Motor neuron (in vitro differentiated cells): ENCODE data around the gene MRPL45. TPM values are rescaled to one million over a fixed set of nuclear protein-coding genes. Genes with fewer than 3 reads are reported as not detected.
"Not testable (repeated sequence)": the region's sequence is repeated elsewhere in the genome, so short reads cannot be mapped to it uniquely, and the experiment has no call there.

Experiments used
- ATAC-seq, 8 experiments: fragments of 200-7000 bp; cut with Tn5 transposase; replicated peaks in 6 of 8; 2 replicates each; pipeline ENCODE4 v1.8.0; 2021; ENCODE audit warnings: mild to moderate bottlenecking in 8 of 8, moderate library complexity in 8 of 8
- H3K27ac ChIP-seq, 2 donors: fragments of 250-450 bp; sonication (Bioruptor Pico); 2 replicates each; pipeline ENCODE4 v1.9.0; 2021; ENCODE audit warnings: antibody characterized with exemption in 2 of 2, mild to moderate bottlenecking in 2 of 2, moderate library complexity in 1 of 2
- H3K4me1 ChIP-seq, 2 donors: fragments of 250-450 bp; sonication (Bioruptor Pico); replicated peaks in 1 of 2; 2 replicates each; pipeline ENCODE4 v1.6.1; 2021; ENCODE audit warnings: antibody characterized with exemption in 2 of 2, mild to moderate bottlenecking in 2 of 2, moderate library complexity in 1 of 2
- H3K4me3 ChIP-seq, 5 donors: fragments of 250-450 bp; sonication (Bioruptor Pico); 2 replicates each; pipeline ENCODE4 v1.9.0; 2021; ENCODE audit warnings: antibody characterized with exemption in 5 of 5, mild to moderate bottlenecking in 5 of 5, moderate library complexity in 4 of 5
- WGBS, 10 experiments: fragments of 450-650 bp; shearing (Covaris generic); methylation state at CpG; one replicate each; pipeline ENCODE4 v1.0.0; 2022; 5-methylcytosine and 5-hydroxymethylcytosine counted together
- in situ Hi-C, 9 experiments: fragments of 400-800 bp; cut with MboI; loops; one replicate each; pipeline ENCODE4 v1.15.0; 2021; ENCODE audit warnings: low sequenced_read_pairs in 9 of 9, low pct_unique_long_range_greater_than_20kb in 2 of 9; ENCODE audit not compliant: unreplicated experiment in 9 of 9
- total RNA-seq, 8 experiments: library from RNA; unstranded; fragments of 300-600 nt; gene quantifications; 2 replicates each; pipeline versions ENCODE4 v1.2.3 to v1.2.4, GENCODE V29; 2022

Gene MRPL45
- 10 to 100 TPM; 28.0 to 58.7 (median 39.6) TPM for total RNA-seq

GRCh38 chr17:38296834-38297517, at the start of gene MRPL45:
Gene MRPL45, plus strand, starts transcription at chr17:38297168. Its CDS starts 16 bp downstream, at chr17:38297184.
- peak within 1 kb of the TSS; percentile 45 to 66 (median 57) for H3K4me3 ChIP-seq
- peak; percentile 89 to 99 (median 97) for ATAC-seq
- in situ Hi-C loops, H3K4me1 ChIP-seq: not testable (repeated sequence)
- peak within 1 kb of the TSS; percentile 76 to 83 for H3K27ac ChIP-seq
- WGBS, 10 experiments = 0 to 7% (median 0%) methylated on average over 1 to 3 of the region's 48 CpGs; no CpG with 5 or more reads in 7 of the 10 experiments

GRCh38 chr17:38253191-38253590, 43.8 kb upstream of the MRPL45 start:
- WGBS, 10 experiments = 95 to 100% methylated on average over 4 of the region's 14 CpGs; no CpG with 5 or more reads in 8 of the 10 experiments
- H3K4me1 ChIP-seq, ATAC-seq, H3K27ac ChIP-seq, in situ Hi-C loops, H3K4me3 ChIP-seq: not testable (repeated sequence)

- H3K4me3 ChIP-seq, H3K4me1 ChIP-seq, H3K27ac ChIP-seq, in situ Hi-C loops, ATAC-seq: not testable (repeated sequence)
- WGBS, 10 experiments = 0 to 89% (median 55%) methylated on average over 1 to 2 of the region's 2 CpGs
Observed at GRCh38 chr17:38254357-38254756, 42.6 kb upstream of the MRPL45 start.

- H3K4me3 ChIP-seq = peak overlapping the region; percentile 47 to 78 (median 62)
- peak; percentile 57 to 85 (median 81) for ATAC-seq
- H3K4me1 ChIP-seq, in situ Hi-C loops: not testable (repeated sequence)
- whole genome bisulfite sequencing, 10 experiments = no CpG with 5 or more reads among the region's 73 CpGs
- H3K27ac ChIP-seq = peak overlapping the region in 1 of 2 donors; percentile 74
Observed at GRCh38 chr17:38257013-38257621, 39.9 kb upstream of the MRPL45 start.

GRCh38 chr17:38265974-38266506, 30.9 kb upstream of the MRPL45 start:
- WGBS, 10 experiments = no CpG with 5 or more reads among the region's 1 CpG
- H3K27ac ChIP-seq, ATAC-seq, in situ Hi-C loops, H3K4me3 ChIP-seq, H3K4me1 ChIP-seq: not testable (repeated sequence)

- H3K27ac ChIP-seq, ATAC-seq, H3K4me1 ChIP-seq, in situ Hi-C loops, H3K4me3 ChIP-seq: not testable (repeated sequence)
- 100% methylated on average over 3 of the region's 17 CpGs; no CpG with 5 or more reads in 9 of the 10 experiments for WGBS, 10 experiments
Observed at GRCh38 chr17:38266571-38266970, 30.4 kb upstream of the MRPL45 start.

GRCh38 chr17:38268138-38268537, 28.8 kb upstream of the MRPL45 start:
- H3K4me1 ChIP-seq, H3K27ac ChIP-seq, in situ Hi-C loops, ATAC-seq, H3K4me3 ChIP-seq: not testable (repeated sequence)
- no CpG with 5 or more reads among the region's 3 CpGs for WGBS, 10 experiments

GRCh38 chr17:38269045-38269444, 27.9 kb upstream of the MRPL45 start:
- H3K4me3 ChIP-seq, in situ Hi-C loops, H3K27ac ChIP-seq, ATAC-seq, H3K4me1 ChIP-seq: not testable (repeated sequence)
- WGBS, 10 experiments = 40 to 88% (median 70%) methylated on average over 1 of the region's 1 CpG; no CpG with 5 or more reads in 6 of the 10 experiments

- H3K4me1 ChIP-seq, H3K27ac ChIP-seq, H3K4me3 ChIP-seq, in situ Hi-C loops: not testable (repeated sequence)
- ATAC-seq = peak in 3 of 8 experiments; percentile 25 to 88 (median 71)
Observed at GRCh38 chr17:38269552-38269951, 27.4 kb upstream of the MRPL45 start.

GRCh38 chr17:38285994-38286393, 11.0 kb upstream of the MRPL45 start:
- H3K4me3 ChIP-seq, in situ Hi-C loops, H3K27ac ChIP-seq, H3K4me1 ChIP-seq: not testable (repeated sequence)
- ATAC-seq = peak in 3 of 8 experiments; percentile 41 to 69 (median 52)

- in situ Hi-C loops, H3K27ac ChIP-seq, H3K4me1 ChIP-seq, H3K4me3 ChIP-seq: not testable (repeated sequence)
- peak; percentile 78 to 96 (median 82) for ATAC-seq
- 43 to 100% (median 50%) methylated on average over 1 to 2 of the region's 11 CpGs; no CpG with 5 or more reads in 6 of the 10 experiments for WGBS, 10 experiments
Observed at GRCh38 chr17:38286501-38287091, 10.4 kb upstream of the MRPL45 start.

GRCh38 chr17:38288217-38288827, 8.6 kb upstream of the MRPL45 start:
- peak; percentile 8 to 80 (median 65) for ATAC-seq
- H3K4me1 ChIP-seq, H3K27ac ChIP-seq, H3K4me3 ChIP-seq, in situ Hi-C loops: not testable (repeated sequence)
- WGBS, 10 experiments = 40% methylated on average over 1 of the region's 12 CpGs; no CpG with 5 or more reads in 9 of the 10 experiments

GRCh38 chr17:38289760-38290159, 7.2 kb upstream of the MRPL45 start:
- H3K4me3 ChIP-seq, H3K27ac ChIP-seq, H3K4me1 ChIP-seq, in situ Hi-C loops, ATAC-seq: not testable (repeated sequence)
- WGBS, 10 experiments = 88% methylated on average over 1 of the region's 1 CpG; no CpG with 5 or more reads in 9 of the 10 experiments
